ENCODE results near the gene ARID2.

GRCh38 chr12:45789025-45789424 is 59.5 kb downstream of the ARID2 start:
- TF ChIP-seq CTCF (IDR thresholded peaks at IDR 0.05) (no peak), ZFX (IDR thresholded peaks at IDR 0.05; ENCODE audit: borderline replicate concordance) (no peak)

Data from 22Rv1 (cell line).